ENCODE data around the gene GPX3. TPM values are rescaled to one million over a fixed set of nuclear protein-coding genes. Genes with fewer than 3 reads are reported as not detected.

The GPX3 gene
- total and polyA plus RNA-seq, 10 of the 15 experiments (the other 5 are each of a cell fraction or from before 2014, with no cell fraction given), result 0.04 to 1.0 (median 0.15) TPM; not detected in 3

GRCh38 chr5:150987746-150988145 is 32.6 kb upstream of the GPX3 start (continued):
- TF ChIP-seq ZNF592 (IDR thresholded peaks at IDR 0.05) (no peak), NFYA (IDR thresholded peaks at IDR 0.05; ENCODE audit: borderline replicate concordance, low read depth, low read length) (no peak), STAT1 (conservative IDR thresholded peaks at IDR 0.05) (no peak), E4F1 (IDR thresholded peaks at IDR 0.05; ENCODE audit: borderline replicate concordance, partially characterized antibody) (no peak), EP300 (IDR thresholded peaks at IDR 0.05; ENCODE audit: borderline replicate concordance in 1 of 2, control insufficient read depth in 1 of 2, low read depth in 2 of 2, low read length in 2 of 2) (no peak), TARDBP (IDR thresholded peaks at IDR 0.05; ENCODE audit: borderline replicate concordance) (no peak)
